ENCODE measurements around the gene C1orf232.

Gene C1orf232

GRCh38 chr1:26124418-26125331, 44.1 kb downstream of the C1orf232 start:
- DNase-seq: no peak

DNA sequence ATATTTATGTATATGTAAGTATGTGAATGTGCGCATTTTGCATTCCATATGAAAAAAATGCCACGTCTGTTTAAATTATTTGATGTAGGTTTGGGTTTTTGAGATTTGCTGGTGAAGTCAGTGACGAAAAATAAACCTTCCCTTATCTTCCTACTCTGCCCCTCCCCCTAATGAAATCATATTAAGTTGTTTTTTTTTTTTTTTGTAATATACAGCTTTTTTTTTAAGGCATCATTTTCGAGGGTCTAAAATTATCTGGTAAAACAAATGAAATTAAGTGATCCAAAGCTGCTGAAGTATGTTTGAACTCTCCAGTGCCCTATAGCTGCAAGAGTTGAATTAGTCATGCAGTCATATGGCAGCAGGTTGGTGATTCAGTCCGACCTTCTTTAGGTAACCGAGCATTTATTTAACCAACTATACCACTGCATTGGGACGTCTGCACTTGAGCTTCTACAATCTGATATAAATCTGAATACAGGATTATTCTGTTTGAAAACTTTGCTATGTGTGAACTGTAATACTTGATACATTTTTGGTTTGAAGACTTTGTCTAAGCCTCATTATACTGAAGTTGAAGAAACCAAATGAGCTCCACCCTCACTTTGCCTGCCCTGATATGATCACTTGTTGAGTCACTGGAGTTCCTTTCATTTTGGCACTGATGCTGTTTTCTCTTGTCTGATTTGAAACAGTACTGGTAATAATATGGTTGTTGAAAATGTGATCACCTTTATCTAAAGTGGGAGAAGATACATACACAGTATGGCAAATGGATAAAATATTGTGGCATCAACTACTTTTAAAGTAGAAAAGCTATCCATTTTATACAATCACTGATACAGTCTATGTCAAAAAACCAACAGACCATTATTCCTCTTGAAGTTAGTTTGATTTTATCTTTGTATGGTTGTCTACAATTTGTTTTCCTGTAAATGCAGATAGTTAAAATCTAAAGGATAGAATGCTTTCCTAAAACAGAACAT, 45.5 kb downstream of the C1orf232 start:
- DNase-seq: peak in 3 of 4 experiments; percentile 7 to 29 (median 24)

- peak; percentile 44 to 73 (median 64) for DNase-seq
Measured at GRCh38 chr1:26121854-26122773, 46.6 kb downstream of the C1orf232 start.

DNA sequence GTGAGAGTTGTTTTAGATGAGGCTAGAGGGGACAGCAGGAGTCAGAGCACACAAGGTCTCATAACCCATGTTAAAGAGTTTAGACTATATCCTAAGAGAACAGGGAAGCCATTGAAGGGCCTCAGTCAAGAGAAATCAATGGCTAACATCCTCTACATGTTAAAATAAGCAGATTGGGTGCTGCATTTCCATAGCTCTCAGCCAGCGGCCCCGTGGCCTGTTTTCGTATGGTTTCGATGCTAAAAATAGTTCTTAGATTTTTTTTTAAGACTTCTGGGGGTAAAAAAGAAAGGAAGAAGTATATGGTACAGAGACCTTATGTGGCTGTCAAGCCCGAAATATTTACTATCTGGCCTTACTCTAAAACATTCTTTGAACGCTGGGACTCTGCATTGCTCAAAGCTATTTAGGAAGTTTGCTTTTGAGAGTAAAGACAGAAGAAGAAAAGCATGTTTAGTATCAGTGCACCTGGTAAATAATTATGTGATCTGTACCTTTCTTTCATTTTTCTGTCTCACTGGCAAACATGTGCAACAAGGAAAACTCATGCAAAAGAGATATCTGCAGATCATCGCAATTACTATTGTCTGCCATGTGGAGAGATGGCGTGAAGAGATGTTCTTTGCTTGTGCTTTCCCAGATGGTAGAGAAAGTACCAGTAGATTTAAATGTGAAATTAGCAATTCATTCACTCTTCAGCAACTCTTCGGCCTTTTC, 48.7 kb downstream of the C1orf232 start:
- DNase-seq: peak in 2 of 4 experiments; percentile 15 to 24

DNA sequence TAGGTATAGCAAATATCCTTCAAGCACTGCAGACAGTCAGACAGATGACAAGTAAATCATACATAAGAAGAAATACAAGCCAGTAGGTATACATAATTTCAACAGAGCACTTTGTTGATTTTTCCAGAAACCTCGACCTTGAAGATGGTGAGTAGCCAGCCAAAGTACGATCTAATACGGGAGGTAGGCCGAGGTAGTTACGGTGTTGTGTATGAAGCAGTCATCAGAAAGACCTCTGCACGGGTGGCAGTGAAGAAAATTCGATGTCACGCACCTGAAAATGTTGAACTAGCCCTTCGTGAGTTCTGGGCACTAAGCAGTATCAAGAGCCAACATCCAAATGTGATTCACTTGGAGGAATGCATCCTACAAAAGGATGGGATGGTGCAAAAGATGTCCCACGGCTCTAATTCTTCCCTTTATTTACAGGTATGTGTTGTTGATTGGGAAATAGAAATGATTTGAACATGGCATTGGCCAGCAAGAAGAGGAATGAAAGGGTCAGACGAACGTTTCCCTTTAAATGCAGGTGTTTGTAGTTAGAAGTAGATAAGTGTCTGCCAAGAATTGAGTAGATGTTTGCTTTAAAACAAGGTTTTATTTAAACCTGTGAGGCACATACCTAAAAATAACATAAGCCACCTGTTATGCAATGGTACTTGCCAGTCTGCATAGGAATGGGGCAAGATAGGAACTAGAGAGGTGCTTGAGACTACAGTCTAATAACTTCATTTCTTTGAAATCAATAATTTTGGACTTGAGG, 54.4 kb downstream of the C1orf232 start:
- DNase-seq: no peak

Measured in suppressor macrophage (primary cell).